ENCODE data around the gene RGMA.
"Not testable (repeated sequence)": the region's sequence is repeated elsewhere in the genome, so short reads cannot be mapped to it uniquely, and the experiment has no call there.

RGMA gene

DNA sequence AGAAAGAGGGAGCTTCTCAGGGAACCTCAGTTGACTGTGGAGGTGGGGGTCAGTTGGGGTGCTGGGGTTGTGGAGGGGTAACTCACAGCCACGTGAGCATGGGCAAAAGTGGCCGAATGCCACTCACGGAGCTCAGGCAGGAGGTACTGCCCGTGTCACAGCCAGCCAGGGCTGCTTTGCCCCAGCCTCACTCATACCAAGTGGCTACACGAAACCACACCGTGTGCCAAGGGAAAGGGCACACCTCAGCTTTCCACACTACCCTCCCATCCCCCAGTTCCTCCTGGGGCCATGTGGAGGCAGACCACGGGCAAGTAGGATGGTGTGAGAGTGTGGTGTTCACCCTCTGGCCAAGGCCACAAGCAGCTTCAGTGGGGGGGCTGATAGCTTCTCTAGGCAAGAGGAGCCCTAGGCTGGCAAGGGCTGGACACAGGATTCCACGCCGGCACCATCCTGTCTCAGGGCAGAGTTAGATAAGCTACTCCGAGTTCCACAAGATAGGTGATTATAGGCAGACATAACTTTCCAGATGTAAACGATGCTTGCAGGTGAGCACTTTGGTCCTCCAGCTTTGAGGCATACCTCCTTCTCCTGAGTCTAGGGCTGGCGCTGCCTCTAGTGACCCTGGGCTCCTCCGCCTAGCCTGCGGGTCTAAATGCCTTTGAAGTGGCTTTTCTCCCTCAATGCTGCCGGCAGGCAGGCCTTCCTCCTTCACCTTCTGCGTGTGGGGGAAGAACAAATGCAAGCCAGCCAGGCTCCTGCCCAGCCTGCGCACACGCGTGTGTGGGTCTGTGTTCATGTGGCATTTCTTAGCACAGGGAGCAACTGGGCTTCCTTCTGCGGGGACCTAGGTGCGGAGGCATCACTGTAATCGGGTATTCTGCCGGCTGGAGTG is 25.0 kb downstream of the RGMA start:
- no peak overlapping the region for H3K4me3 ChIP-seq (ENCODE audit: low read depth, low read length)
- DNase-seq (ENCODE audit: low read depth): no peak

DNA sequence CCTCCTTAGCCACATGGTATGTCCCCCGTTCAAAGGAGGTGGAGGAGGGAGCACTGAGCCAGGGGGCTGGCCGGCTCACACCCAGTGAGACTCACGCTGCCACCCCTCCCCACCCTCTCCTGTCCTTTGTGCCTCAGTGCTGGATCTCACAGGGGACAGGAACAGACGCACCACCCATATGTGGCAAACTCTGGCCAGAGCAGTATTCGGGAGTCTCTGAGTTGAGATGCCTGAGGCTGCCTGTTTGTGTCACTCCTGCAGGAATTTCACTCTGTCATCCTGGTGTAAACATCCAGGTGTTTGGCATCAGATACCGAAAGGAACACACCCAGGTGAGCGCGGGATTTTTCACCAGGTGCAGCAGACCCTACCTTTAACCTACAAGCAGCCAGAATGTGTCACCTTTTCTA is 25.7 kb downstream of the RGMA start:
- DNase-seq (ENCODE audit: low read depth): no peak
- TF ChIP-seq MYC (IDR thresholded peaks at IDR 0.05; ENCODE audit: low read depth, low read length) (no peak), POLR2A (IDR thresholded peaks at IDR 0.05; ENCODE audit: extremely low read depth, insufficient read length) (no peak)
- TF ChIP-seq, protein P1, sequence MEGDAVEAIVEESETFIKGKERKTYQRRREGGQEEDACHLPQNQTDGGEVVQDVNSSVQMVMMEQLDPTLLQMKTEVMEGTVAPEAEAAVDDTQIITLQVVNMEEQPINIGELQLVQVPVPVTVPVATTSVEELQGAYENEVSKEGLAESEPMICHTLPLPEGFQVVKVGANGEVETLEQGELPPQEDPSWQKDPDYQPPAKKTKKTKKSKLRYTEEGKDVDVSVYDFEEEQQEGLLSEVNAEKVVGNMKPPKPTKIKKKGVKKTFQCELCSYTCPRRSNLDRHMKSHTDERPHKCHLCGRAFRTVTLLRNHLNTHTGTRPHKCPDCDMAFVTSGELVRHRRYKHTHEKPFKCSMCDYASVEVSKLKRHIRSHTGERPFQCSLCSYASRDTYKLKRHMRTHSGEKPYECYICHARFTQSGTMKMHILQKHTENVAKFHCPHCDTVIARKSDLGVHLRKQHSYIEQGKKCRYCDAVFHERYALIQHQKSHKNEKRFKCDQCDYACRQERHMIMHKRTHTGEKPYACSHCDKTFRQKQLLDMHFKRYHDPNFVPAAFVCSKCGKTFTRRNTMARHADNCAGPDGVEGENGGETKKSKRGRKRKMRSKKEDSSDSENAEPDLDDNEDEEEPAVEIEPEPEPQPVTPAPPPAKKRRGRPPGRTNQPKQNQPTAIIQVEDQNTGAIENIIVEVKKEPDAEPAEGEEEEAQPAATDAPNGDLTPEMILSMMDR (IDR thresholded peaks at IDR 0.05; ENCODE audit: low read depth, low read length): no peak
- TF ChIP-seq, protein P2, sequence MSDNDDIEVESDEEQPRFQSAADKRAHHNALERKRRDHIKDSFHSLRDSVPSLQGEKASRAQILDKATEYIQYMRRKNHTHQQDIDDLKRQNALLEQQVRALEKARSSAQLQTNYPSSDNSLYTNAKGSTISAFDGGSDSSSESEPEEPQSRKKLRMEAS (IDR thresholded peaks at IDR 0.05; ENCODE audit: low read depth, low read length): no peak
- H3K4me3 ChIP-seq (ENCODE audit: low read depth, low read length): no peak overlapping the region

More for the DNA sequence above, 25.0 kb downstream of the RGMA start:
- TF ChIP-seq, protein P1 (IDR thresholded peaks at IDR 0.05; ENCODE audit: low read depth, low read length): no peak
- TF ChIP-seq MYC (IDR thresholded peaks at IDR 0.05; ENCODE audit: low read depth, low read length) (no peak), POLR2A (IDR thresholded peaks at IDR 0.05; ENCODE audit: extremely low read depth, insufficient read length) (no peak)
- TF ChIP-seq, protein P2 (IDR thresholded peaks at IDR 0.05; ENCODE audit: low read depth, low read length): no peak

DNA sequence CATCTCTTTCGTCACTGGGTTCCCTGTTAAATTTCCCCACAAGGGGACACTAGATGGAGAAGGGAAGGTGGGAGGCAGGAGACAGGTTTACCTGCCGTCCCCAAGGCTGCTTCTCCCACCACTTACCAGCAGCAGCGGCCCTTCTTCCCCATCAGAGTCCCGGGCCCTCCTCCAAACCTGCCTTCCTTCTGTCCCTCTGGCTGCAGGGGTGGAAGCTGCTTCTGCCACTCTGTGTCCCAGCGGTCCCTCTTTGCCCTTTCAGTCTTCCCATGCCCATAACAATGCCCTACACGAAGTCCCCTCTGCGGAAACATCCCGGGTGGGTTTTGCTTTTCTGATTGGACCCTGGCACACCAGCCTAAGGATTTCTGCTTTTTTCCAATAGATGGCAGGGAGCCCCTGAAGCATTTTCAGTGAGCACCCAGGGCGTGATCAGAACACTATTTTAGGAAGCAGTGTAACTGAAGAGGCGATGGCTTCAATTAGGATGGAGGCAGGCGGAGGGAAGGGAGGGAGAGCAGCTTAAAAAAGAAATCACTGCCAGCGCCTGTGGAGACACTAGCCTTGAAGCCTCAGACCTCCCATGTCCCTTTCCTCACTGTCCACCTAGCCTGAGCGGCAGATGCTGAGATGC is 26.3 kb downstream of the RGMA start:
- not testable (repeated sequence) for H3K4me3 ChIP-seq (ENCODE audit: low read depth, low read length); DNase-seq (ENCODE audit: low read depth)

DNA sequence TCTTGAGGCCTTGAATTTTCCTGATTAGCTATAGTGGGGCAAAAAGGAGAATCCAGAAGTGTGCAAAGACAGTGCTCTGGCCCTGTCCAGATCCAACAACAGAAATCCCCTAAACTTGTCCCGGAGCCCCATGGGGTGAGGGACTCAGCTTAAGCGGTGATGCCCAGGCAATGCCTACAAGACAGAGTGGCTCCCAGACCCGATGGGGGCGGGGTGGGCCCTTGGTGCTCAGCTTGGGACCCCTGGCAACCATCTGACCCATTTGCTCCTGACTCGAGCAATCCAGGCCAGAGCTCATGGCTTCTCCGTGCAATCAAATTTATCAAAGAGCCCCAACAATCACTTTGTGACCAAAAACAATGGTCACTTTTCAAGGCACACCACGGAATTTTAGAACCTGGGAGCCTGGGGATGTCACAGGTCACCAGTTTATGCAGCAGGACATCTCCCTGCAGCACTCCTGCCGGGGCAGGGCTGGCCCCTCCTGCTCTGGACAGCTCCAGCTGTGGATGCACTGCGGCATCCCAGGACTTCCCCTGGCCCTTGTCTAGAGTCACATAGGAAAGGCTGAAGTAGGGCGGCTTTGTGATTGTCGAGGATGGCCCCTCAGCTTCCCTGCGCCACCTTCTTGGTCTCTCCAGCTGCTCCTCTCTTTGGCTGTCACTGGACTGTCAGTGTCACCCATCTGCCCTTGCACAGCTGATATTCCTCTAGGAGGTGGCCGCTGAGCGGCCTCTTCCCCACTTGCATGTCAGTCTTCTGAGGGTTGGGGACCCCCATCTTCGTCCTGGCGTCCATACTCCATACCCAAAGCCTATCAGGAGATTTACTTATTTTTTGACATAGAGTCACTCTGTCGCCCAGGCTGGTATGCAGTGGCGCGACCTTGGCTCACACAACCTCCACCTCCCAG is 28.4 kb downstream of the RGMA start:
- H3K4me3 ChIP-seq (ENCODE audit: low read depth, low read length): no peak overlapping the region
- TF ChIP-seq, protein P1 (IDR thresholded peaks at IDR 0.05; ENCODE audit: low read depth, low read length): no peak
- no peak for TF ChIP-seq MYC (IDR thresholded peaks at IDR 0.05; ENCODE audit: low read depth, low read length)
- DNase-seq (ENCODE audit: low read depth): no peak

DNA sequence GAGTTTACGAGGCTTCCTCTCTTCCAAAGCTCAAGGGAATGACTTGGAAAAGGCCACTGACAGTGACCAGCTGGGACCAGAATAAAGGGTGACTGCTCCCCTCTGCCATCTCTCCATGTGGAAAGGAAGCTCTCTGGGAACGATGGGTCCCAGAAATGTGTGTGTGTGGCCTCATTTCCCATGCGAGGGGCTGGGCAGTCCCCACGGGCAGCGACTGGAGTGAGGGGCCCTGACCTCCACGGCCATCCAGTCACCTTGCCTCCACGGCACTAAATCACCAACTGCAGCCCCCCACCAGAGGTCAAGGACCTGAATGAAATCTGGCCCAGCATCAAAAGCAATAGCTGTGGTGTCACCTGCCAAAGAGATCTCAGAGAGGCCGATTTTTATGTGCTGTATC is 29.6 kb downstream of the RGMA start:
- no peak overlapping the region for H3K4me3 ChIP-seq (ENCODE audit: low read depth, low read length)
- TF ChIP-seq, protein P2 (IDR thresholded peaks at IDR 0.05; ENCODE audit: low read depth, low read length): no peak
- TF ChIP-seq POLR2A (IDR thresholded peaks at IDR 0.05; ENCODE audit: extremely low read depth, insufficient read length) (no peak), MYC (IDR thresholded peaks at IDR 0.05; ENCODE audit: low read depth, low read length) (no peak)
- TF ChIP-seq, protein P1 (IDR thresholded peaks at IDR 0.05; ENCODE audit: low read depth, low read length): no peak
- DNase-seq (ENCODE audit: low read depth): no peak

DNA sequence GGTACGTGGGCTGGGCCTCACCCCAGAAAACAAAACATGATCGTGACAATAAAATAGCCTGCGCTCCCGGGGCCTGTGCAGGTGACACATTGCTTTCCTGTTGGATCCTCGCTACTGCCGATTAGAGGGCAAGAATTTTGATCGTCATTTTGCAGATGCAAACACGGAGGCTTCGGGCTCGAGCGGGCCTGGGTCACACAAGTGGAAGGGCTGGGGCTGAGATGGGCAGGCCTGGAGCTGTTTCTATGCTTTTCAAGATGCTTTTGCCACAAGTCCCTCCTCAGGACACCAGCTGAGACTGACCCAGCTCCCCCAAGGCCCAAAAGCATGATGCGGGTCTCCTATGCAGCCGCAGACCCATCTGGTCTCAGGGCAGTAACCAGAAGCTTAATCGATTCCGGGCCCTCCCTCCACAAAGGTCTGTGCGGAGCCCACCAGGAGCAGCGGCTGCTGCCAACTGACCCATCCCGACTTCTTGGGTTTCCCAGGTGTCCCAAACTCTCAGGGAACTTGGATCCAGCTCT is 30.0 kb downstream of the RGMA start:
- no peak for TF ChIP-seq POLR2A (IDR thresholded peaks at IDR 0.05; ENCODE audit: extremely low read depth, insufficient read length)
- TF ChIP-seq MYC (IDR thresholded peaks at IDR 0.05; ENCODE audit: low read depth, low read length): no peak
- TF ChIP-seq, protein P1 (IDR thresholded peaks at IDR 0.05; ENCODE audit: low read depth, low read length): no peak
- TF ChIP-seq, protein P2 (IDR thresholded peaks at IDR 0.05; ENCODE audit: low read depth, low read length): no peak
- no peak for DNase-seq (ENCODE audit: low read depth)

More for the DNA sequence above, 30.0 kb downstream of the RGMA start:
- H3K4me3 ChIP-seq (ENCODE audit: low read depth, low read length): no peak overlapping the region
